H1 (cell line): ENCODE results near the gene CCDC127. TPM values are rescaled to one million over a fixed set of nuclear protein-coding genes. Genes with fewer than 3 reads are reported as not detected.

Experiments used
- CTCF ChIA-PET: fragments of 300-600 bp; sonication (Branson Sonifier 250); formaldehyde crosslinking; loops from one replicate; lab custom pipeline; 2021; ENCODE audit not compliant: partially characterized antibody; lab: Charles Lee
- POLR2A ChIA-PET: fragments of 300-600 bp; sonication (Branson Sonifier 250); formaldehyde crosslinking; loops from one replicate; lab custom pipeline; 2021; ENCODE audit warnings: inconsistent platforms; ENCODE audit not compliant: partially characterized antibody; lab: Charles Lee
- DNase-seq, 2 experiments: peaks; one replicate each; pipeline versions ENCODE4 v3.0.0 to v3.0.0-alpha.2; 2010 to 2022; ENCODE audit warnings: low spot score in 2 of 2, low read depth in 1 of 2, mixed read lengths in 1 of 2
- FAIRE-seq: peaks from 2 replicates; lab custom pipeline; 2011; peaks lifted over from hg19 to GRCh38; lab: Jason Lieb, UNC
- H2AFZ ChIP-seq: 2 replicates; pipeline ENCODE4 v1.8.1; 2012; ENCODE audit warnings: low read length, inconsistent platforms
- H2AK5ac ChIP-seq: 2 replicates; pipeline ENCODE4 v1.6.1; 2013; ENCODE audit warnings: low read depth, low read length
- H2BK120ac ChIP-seq: replicated peaks from 2 replicates; pipeline ENCODE3; 2013; ENCODE audit warnings: low read depth, low read length, inconsistent platforms
- H2BK12ac ChIP-seq: 2 replicates; pipeline ENCODE4 v1.6.1; 2013; ENCODE audit warnings: low read depth, low read length
- H2BK15ac ChIP-seq: 2 replicates; pipeline ENCODE4 v1.6.1; 2013; ENCODE audit warnings: low read length
- H2BK20ac ChIP-seq: 2 replicates; pipeline ENCODE4 v1.6.1; 2013; ENCODE audit warnings: low read length
- H2BK5ac ChIP-seq: 2 replicates; pipeline ENCODE4 v1.6.1; 2013; ENCODE audit warnings: low read depth, low read length
- H3K14ac ChIP-seq: 2 replicates; pipeline ENCODE4 v1.6.1; 2013; ENCODE audit warnings: inconsistent platforms; ENCODE audit not compliant: insufficient read length
- H3K18ac ChIP-seq: 2 replicates; pipeline ENCODE4 v1.6.1; 2013; ENCODE audit warnings: low read length; ENCODE audit errors: extremely low read depth
- H3K23ac ChIP-seq: 2 replicates; pipeline ENCODE4 v1.6.1; 2013; ENCODE audit warnings: inconsistent platforms; ENCODE audit not compliant: insufficient read length
- H3K23me2 ChIP-seq: 2 replicates; pipeline ENCODE4 v1.6.1; 2013; ENCODE audit warnings: low read depth, low read length
- H3K27ac ChIP-seq: 2 replicates; pipeline ENCODE4 v1.6.1; 2011; ENCODE audit warnings: low read depth, low read length, inconsistent platforms
- H3K27me3 ChIP-seq, 4 experiments: replicated peaks in 1 of 4; 1 replicate in 1 of 4; 2 replicates in 3 of 4; pipeline versions ENCODE4 v1.6.1 to v1.8.1; 2011 to 2013; ENCODE audit warnings: low read length in 3 of 4, mild to moderate bottlenecking in 3 of 4, inconsistent platforms in 2 of 4, mixed read lengths in 2 of 4, moderate library complexity in 1 of 4; ENCODE audit not compliant: control insufficient read depth in 3 of 4, insufficient read depth in 3 of 4; ENCODE audit errors: extremely low read depth in 1 of 4
- H3K36me3 ChIP-seq, 4 experiments: 2 replicates each; pipeline versions ENCODE4 v1.6.1 to v1.8.1; 2011 to 2013; ENCODE audit warnings: mild to moderate bottlenecking in 4 of 4, low read length in 3 of 4, moderate library complexity in 2 of 4, control low read depth in 1 of 4, inconsistent platforms in 1 of 4; ENCODE audit not compliant: insufficient read depth in 4 of 4, control insufficient read depth in 2 of 4
- H3K4ac ChIP-seq: replicated peaks from 2 replicates; pipeline ENCODE3; 2013; ENCODE audit warnings: low read length, low read depth, mixed read lengths, inconsistent platforms; ENCODE audit not compliant: insufficient read length
- H3K4me1 ChIP-seq, 4 experiments: replicated peaks in 1 of 4; 1 replicate in 1 of 4; 2 replicates in 3 of 4; pipeline versions ENCODE4 v1.6.1 to v1.8.1; 2011 to 2013; ENCODE audit warnings: low read length in 3 of 4, inconsistent platforms in 2 of 4, mixed read lengths in 1 of 4; ENCODE audit not compliant: insufficient read depth in 4 of 4, control insufficient read depth in 3 of 4
- H3K4me2 ChIP-seq, 2 experiments: 2 replicates each; pipeline versions ENCODE4 v1.6.1 to v1.8.1; 2011 to 2013; ENCODE audit warnings: low read depth in 2 of 2, low read length in 2 of 2, control low read depth in 1 of 2, inconsistent platforms in 1 of 2, mild to moderate bottlenecking in 1 of 2; ENCODE audit not compliant: insufficient read depth in 1 of 2
- H3K4me3 ChIP-seq, 4 experiments: fragments of 200-600, 300-600 bp in 1 of 4; sonication (generic), shearing (Covaris generic), sonication (Bioruptor Twin) in 1 of 4; 2 replicates each; pipeline versions ENCODE4 v1.5.1 to v1.8.1; 2011 to 2016; ENCODE audit warnings: low read length in 4 of 4, low read depth in 3 of 4, control low read depth in 2 of 4, inconsistent platforms in 2 of 4, mild to moderate bottlenecking in 2 of 4, mixed read lengths in 1 of 4, moderate library complexity in 1 of 4; ENCODE audit not compliant: insufficient read depth in 2 of 4; ENCODE audit errors: extremely low read depth in 1 of 4
- H3K56ac ChIP-seq: replicated peaks from 2 replicates; pipeline ENCODE3; 2013; ENCODE audit warnings: low read depth, mild to moderate bottlenecking, mixed read lengths, low read length, inconsistent platforms; ENCODE audit not compliant: insufficient read length
- H3K79me1 ChIP-seq: 2 replicates; pipeline ENCODE4 v1.6.1; 2013; ENCODE audit warnings: low read depth, low read length, control low read depth
- H3K79me2 ChIP-seq, 2 experiments: 2 replicates each; pipeline versions ENCODE4 v1.6.1 to v1.8.1; 2012 to 2013; ENCODE audit warnings: low read length in 2 of 2, mild to moderate bottlenecking in 2 of 2, inconsistent platforms in 1 of 2; ENCODE audit not compliant: insufficient read depth in 2 of 2, control insufficient read depth in 1 of 2
- H3K9ac ChIP-seq, 4 experiments: replicated peaks in 1 of 4; 1 replicate in 1 of 4; 2 replicates in 3 of 4; pipeline versions ENCODE4 v1.6.1 to v1.8.1; 2011 to 2013; ENCODE audit warnings: low read depth in 3 of 4, low read length in 3 of 4, control low read depth in 2 of 4, mild to moderate bottlenecking in 2 of 4, moderate library complexity in 2 of 4, inconsistent platforms in 1 of 4; ENCODE audit errors: extremely low read depth in 1 of 4
- H3K9me3 ChIP-seq, 2 experiments: 2 replicates each; pipeline versions ENCODE4 v1.6.1 to v1.8.1; 2012 to 2013; ENCODE audit warnings: mild to moderate bottlenecking in 2 of 2, moderate library complexity in 2 of 2, control low read depth in 1 of 2, inconsistent platforms in 1 of 2, low read depth in 1 of 2, low read length in 1 of 2, mixed read lengths in 1 of 2; ENCODE audit not compliant: insufficient read depth in 2 of 2
- H4K20me1 ChIP-seq, 2 experiments: replicated peaks in 1 of 2; 2 replicates each; pipeline versions ENCODE3 to v1.8.1; 2011 to 2013; ENCODE audit warnings: inconsistent platforms in 2 of 2, low read length in 2 of 2, mild to moderate bottlenecking in 1 of 2; ENCODE audit not compliant: insufficient read depth in 2 of 2, control insufficient read depth in 1 of 2
- H4K5ac ChIP-seq: 2 replicates; pipeline ENCODE4 v1.6.1; 2013; ENCODE audit warnings: low read length, low read depth, mixed read lengths, inconsistent platforms; ENCODE audit not compliant: insufficient read length
- H4K8ac ChIP-seq: 2 replicates; pipeline ENCODE4 v1.8.0; 2013; ENCODE audit warnings: mild to moderate bottlenecking, moderate library complexity, low read length, inconsistent platforms; ENCODE audit not compliant: insufficient read depth; ENCODE audit errors: extremely low read depth
- H4K91ac ChIP-seq: replicated peaks from 2 replicates; pipeline ENCODE3; 2013; ENCODE audit warnings: low read length, mixed read lengths, inconsistent platforms; ENCODE audit not compliant: insufficient read length
- BACH1 ChIP-seq: IDR thresholded peaks from 2 replicates; pipeline ENCODE4 v1.6.1; 2012; ENCODE audit warnings: low read length, improper control_type of control experiment
- CREB1 ChIP-seq: IDR thresholded peaks from 2 replicates; pipeline ENCODE4 v1.6.1; 2012; ENCODE audit warnings: inconsistent platforms
- CTBP2 ChIP-seq: IDR thresholded peaks from 2 replicates; pipeline ENCODE4 v1.7.0; 2011; ENCODE audit warnings: borderline replicate concordance, mild to moderate bottlenecking, moderate library complexity, mixed read lengths, low read length; ENCODE audit not compliant: insufficient read depth, insufficient read length
- HDAC6 ChIP-seq: IDR thresholded peaks from one replicate; pipeline ENCODE4 v1.7.1; 2012; ENCODE audit warnings: low read depth, mild to moderate bottlenecking, inconsistent platforms, low read length, moderate library complexity
- PHF8 ChIP-seq: fragments of 200-600 bp; sonication (generic); conservative IDR thresholded peaks from 2 replicates; pipeline ENCODE4 v1.7.1; 2012; ENCODE audit warnings: low read depth, mild to moderate bottlenecking, inconsistent platforms, low read length, moderate library complexity
- POLR2AphosphoS5 ChIP-seq: IDR thresholded peaks from 2 replicates; pipeline ENCODE4 v1.6.1; 2011; ENCODE audit warnings: low read depth, low read length
- RBBP5 ChIP-seq: IDR thresholded peaks from 2 replicates; pipeline ENCODE4 v1.7.1; 2012; ENCODE audit warnings: low read depth, mild to moderate bottlenecking, inconsistent platforms, low read length, moderate library complexity, borderline replicate concordance
- SP2 ChIP-seq: IDR thresholded peaks from 2 replicates; pipeline ENCODE4 v1.6.1; 2012; ENCODE audit warnings: mild to moderate bottlenecking, low read length, inconsistent platforms
- SP4 ChIP-seq: IDR thresholded peaks from 2 replicates; pipeline ENCODE4 v1.6.1; 2012; ENCODE audit warnings: low read length, inconsistent platforms
- TAF7 ChIP-seq: optimal IDR thresholded peaks from 2 replicates; pipeline ENCODE3; 2011; ENCODE audit warnings: low read depth, mild to moderate bottlenecking, inconsistent platforms, low read length, moderate library complexity, borderline replicate concordance
- YY1 ChIP-seq: IDR thresholded peaks from 2 replicates; pipeline ENCODE4 v1.6.1; 2011; ENCODE audit warnings: low read depth, mild to moderate bottlenecking, low read length
- ZNF274 ChIP-seq: IDR thresholded peaks from 2 replicates; pipeline ENCODE4 v1.7.0; 2012; ENCODE audit warnings: low read length, borderline replicate concordance; ENCODE audit errors: extremely low read depth
- WGBS, 2 experiments: shearing (Covaris generic) in 1 of 2; methylation state at CpG; one replicate each; pipeline versions ENCODE4 v1.1.6 to v1.1.7; 2013 to 2015; ENCODE audit warnings: low lambda C conversion rate in 2 of 2, mixed read lengths in 2 of 2, inconsistent platforms in 1 of 2, low coverage in 1 of 2, missing lambda C conversion rate in 1 of 2; ENCODE audit not compliant: insufficient replicate concordance in 2 of 2, insufficient coverage in 1 of 2, insufficient read length in 1 of 2; ENCODE audit errors: extremely low coverage in 1 of 2, missing lambda C conversion rate in 1 of 2; 5-methylcytosine and 5-hydroxymethylcytosine counted together
- polyA plus RNA-seq, 7 experiments: library from polyadenylated mRNA; depleted of rRNA in 3 of 7; stranded (reverse) in 5 of 7; unstranded in 2 of 7; fragments of >200 nt in 5 of 7; fragments of 200-250 nt in 2 of 7; gene quantifications; 1 replicate in 5 of 7; 2 replicates in 1 of 7; 4 replicates in 1 of 7; pipeline versions ENCODE4 v1.2.1 to v1.2.3, GENCODE V29; 2011 to 2013; ENCODE audit warnings: missing spikeins in 2 of 7, mixed read lengths in 2 of 7
- total RNA-seq: library from RNA; stranded (reverse); fragmentation: NEBNext Ultra II Directional; extraction: Animal tissue kit (Norgen Biotek cat#: 25700); gene quantifications from 2 replicates; pipeline ENCODE4 v1.2.1, GENCODE V29; 2021
- TF ChIP-seq, protein P1 (sequence below): IDR thresholded peaks from 2 replicates; pipeline ENCODE4 v1.6.1; 2011; ENCODE audit warnings: low read length, improper control_type of control experiment
- TF ChIP-seq, protein P2 (sequence below): IDR thresholded peaks from 2 replicates; pipeline ENCODE4 v1.6.1; 2012; ENCODE audit warnings: inconsistent platforms

The CCDC127 gene
- total and polyA plus RNA-seq, 2 of the 8 experiments (the other 6 are each of a cell fraction or from before 2014, with no cell fraction given) = 2.9 to 8.0 TPM

DNA sequence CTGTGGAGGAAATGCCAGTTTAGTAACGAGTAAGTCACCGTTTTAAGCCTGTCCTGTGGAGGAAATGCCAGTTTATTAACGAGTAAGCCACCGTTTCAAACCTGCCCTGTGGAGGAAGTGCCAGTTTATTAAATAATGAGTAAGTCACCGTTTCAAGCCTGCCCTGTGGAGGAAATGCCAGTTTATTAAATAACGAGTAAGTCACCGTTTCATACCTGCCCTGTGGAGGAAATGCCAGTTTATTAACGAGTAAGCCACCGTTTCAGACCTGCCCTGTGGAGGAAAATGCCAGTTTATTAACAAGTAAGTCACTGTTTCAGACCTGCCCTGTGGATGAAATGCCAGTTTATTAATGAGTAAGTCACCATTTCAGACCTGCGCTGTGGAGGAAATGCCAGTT is 34.6 kb upstream of the CCDC127 start:
- Histone ChIP-seq H3K14ac (no peak overlapping the region), H4K20me1 (no peaks in the 10 kb centered on the region), H2BK12ac (no peak overlapping the region), H4K8ac (no peak overlapping the region), H2BK20ac (no peak overlapping the region), H3K79me2 (no peaks in the 10 kb centered on the region), H2AK5ac (no peak overlapping the region), H3K9ac (no peak overlapping the region), H3K18ac (no peak overlapping the region), H3K4me2 (no peak overlapping the region), H3K9me3 (peaks cover 2 to 5% of the 10 kb centered on the region in 2 experiments; a peak in 2 of 4 replicates), H2BK15ac (no peak overlapping the region), H3K36me3 (peaks cover 0 to 49% (median 29%) of the 10 kb centered on the region in 4 experiments; a peak in 7 of 8 replicates), H3K4me3 (no peak overlapping the region), H4K91ac (no peak overlapping the region), H2AFZ (no peak overlapping the region), H2BK5ac (no peak overlapping the region), H3K27me3 (no peaks in the 10 kb centered on the region), H3K56ac (no peak overlapping the region), H2BK120ac (no peak overlapping the region), H3K23ac (no peak overlapping the region), H4K5ac (no peak overlapping the region), H3K23me2 (no peaks in the 10 kb centered on the region), H3K4me1 (no peaks in the 10 kb centered on the region), H3K79me1 (no peaks in the 10 kb centered on the region), H3K4ac (no peak overlapping the region), H3K27ac (no peak overlapping the region)
- FAIRE-seq (no peak), DNase-seq (no peak)
- ChIA-PET CTCF (no interaction called here), POLR2A (no interaction called here)
- 91% methylated on average over 10 of the region's 10 CpGs; no CpG with 5 or more reads in 1 of the 2 experiments for WGBS, 2 experiments
- TF ChIP-seq TAF7 = no peak
- TF ChIP-seq, protein P1, sequence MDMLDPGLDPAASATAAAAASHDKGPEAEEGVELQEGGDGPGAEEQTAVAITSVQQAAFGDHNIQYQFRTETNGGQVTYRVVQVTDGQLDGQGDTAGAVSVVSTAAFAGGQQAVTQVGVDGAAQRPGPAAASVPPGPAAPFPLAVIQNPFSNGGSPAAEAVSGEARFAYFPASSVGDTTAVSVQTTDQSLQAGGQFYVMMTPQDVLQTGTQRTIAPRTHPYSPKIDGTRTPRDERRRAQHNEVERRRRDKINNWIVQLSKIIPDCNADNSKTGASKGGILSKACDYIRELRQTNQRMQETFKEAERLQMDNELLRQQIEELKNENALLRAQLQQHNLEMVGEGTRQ = no peak
- TF ChIP-seq SP2 = no peak
- no peak for TF ChIP-seq BACH1
- TF ChIP-seq PHF8 = no peak
- no peak for TF ChIP-seq CTBP2
- no peak for TF ChIP-seq SP4
- TF ChIP-seq ZNF274 = no peak
- no peak for TF ChIP-seq HDAC6
- no peak for TF ChIP-seq POLR2AphosphoS5
- TF ChIP-seq CREB1 = no peak
- no peak for TF ChIP-seq RBBP5
- TF ChIP-seq, protein P2, sequence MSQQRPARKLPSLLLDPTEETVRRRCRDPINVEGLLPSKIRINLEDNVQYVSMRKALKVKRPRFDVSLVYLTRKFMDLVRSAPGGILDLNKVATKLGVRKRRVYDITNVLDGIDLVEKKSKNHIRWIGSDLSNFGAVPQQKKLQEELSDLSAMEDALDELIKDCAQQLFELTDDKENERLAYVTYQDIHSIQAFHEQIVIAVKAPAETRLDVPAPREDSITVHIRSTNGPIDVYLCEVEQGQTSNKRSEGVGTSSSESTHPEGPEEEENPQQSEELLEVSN = no peak
- no peak for TF ChIP-seq YY1
